Endothelial cell of umbilical vein (primary cell): ENCODE measurements around the gene MIEF1.

Experiments
- EZH2 ChIP-seq: IDR thresholded peaks from 2 replicates; pipeline ENCODE4 v1.6.1; 2012; ENCODE audit warnings: borderline replicate concordance, low read depth, mild to moderate bottlenecking, moderate library complexity, low read length, inconsistent platforms; ENCODE audit not compliant: severe bottlenecking
- JUN ChIP-seq: IDR thresholded peaks from 2 replicates; pipeline ENCODE4 v1.6.1; 2011; ENCODE audit warnings: borderline replicate concordance, low read depth; ENCODE audit not compliant: insufficient read length, insufficient read depth
- TF ChIP-seq, protein P1 (sequence below), 2 donors: IDR thresholded peaks; 1 replicate in 1 of 2; 2 replicates in 1 of 2; pipeline ENCODE4 v1.5.1; 2011; ENCODE audit warnings: low read length in 2 of 2, mild to moderate bottlenecking in 2 of 2, moderate library complexity in 2 of 2, control low read depth in 1 of 2, inconsistent platforms in 1 of 2, low read depth in 1 of 2; ENCODE audit not compliant: insufficient read depth in 1 of 2; ENCODE audit errors: extremely low read depth in 1 of 2

DNA sequence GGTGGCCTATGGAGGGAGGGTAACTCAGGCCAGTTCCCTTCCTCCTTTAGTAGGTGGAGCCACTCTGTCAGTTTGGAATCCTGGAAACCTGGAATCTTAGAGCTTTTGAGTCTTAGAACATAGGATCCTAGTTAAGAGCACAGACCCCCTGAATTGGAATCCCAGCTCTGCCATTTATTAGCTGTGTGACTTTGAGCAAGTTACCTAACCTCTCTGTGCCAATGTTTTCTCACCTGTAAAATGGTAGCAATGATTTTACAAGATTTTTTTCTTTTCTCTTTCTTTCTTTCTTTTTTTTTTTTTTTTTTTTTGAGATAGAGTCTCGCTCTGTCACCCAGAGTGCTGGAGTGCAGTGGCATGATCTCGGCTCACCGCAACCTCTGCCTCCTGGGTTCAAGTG, 51.3 kb downstream of the MIEF1 start:
- TF ChIP-seq JUN = no peak
- TF ChIP-seq, protein P1, sequence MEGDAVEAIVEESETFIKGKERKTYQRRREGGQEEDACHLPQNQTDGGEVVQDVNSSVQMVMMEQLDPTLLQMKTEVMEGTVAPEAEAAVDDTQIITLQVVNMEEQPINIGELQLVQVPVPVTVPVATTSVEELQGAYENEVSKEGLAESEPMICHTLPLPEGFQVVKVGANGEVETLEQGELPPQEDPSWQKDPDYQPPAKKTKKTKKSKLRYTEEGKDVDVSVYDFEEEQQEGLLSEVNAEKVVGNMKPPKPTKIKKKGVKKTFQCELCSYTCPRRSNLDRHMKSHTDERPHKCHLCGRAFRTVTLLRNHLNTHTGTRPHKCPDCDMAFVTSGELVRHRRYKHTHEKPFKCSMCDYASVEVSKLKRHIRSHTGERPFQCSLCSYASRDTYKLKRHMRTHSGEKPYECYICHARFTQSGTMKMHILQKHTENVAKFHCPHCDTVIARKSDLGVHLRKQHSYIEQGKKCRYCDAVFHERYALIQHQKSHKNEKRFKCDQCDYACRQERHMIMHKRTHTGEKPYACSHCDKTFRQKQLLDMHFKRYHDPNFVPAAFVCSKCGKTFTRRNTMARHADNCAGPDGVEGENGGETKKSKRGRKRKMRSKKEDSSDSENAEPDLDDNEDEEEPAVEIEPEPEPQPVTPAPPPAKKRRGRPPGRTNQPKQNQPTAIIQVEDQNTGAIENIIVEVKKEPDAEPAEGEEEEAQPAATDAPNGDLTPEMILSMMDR (IDR thresholded peaks at IDR 0.05; ENCODE audit: extremely low read depth in 1 of 2, insufficient read depth in 1 of 2, low read depth in 1 of 2, low read length in 2 of 2) = no peak
- no peak for TF ChIP-seq EZH2
